GM21528 (cell line): Measurements from ENCODE around the gene TOR4A.

Source experiments
- ATAC-seq: cut with Tn5 transposase; IDR thresholded peaks from one replicate; pipeline ENCODE4 v1.9.1; 2021; ENCODE audit warnings: mild to moderate bottlenecking, moderate library complexity; ENCODE audit not compliant: unreplicated experiment, low FRiP score

Gene TOR4A

DNA sequence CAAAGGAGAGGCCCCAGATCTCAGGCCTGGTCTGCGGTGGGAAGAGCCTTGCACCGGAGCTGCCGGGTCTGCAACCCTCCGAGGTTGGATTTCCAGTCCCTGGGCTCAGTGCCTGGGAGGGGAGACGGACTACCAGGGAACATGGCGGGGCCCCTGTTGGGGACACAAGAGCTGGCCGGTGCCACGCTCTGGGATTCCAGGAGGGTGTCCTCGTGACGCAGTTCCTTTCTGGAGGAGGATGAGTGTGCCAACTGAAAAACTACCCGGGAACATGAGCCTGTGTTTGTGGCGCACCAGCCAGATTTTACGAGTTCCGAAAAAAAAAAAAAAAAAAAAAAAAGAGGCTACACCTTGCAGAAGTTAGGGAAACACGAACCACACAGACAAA, 15.6 kb downstream of the TOR4A start:
- no peak for ATAC-seq

GRCh38 chr9:137293482-137294090, 16.1 kb downstream of the TOR4A start:
- no peak for ATAC-seq

DNA sequence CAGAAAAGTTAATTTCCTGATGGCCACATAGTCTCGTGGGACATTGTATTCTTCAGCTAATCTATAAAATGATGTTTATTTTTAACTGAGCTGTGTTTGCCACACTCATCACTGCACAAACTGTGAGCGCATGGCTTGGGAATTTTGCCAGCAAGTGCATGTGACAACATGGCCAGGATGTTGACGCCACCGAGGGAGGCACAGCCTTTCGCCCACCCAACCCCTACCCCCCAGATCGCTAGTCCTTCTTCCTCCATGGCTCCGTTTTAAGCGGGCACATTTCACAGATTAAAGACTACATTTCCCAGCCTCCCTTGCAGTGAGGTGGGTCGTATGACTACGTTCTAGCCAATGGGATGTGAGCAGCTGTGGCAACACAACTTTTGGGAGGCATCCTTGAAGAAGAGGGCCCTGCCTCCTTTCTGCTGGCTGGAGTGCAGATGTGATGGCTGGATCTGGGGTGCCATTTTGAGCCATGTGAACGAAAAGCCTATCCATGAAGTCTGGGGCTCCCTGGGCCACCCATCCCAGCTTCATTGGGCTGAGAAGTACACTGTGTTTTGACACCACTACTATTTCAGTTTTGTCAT, 16.7 kb downstream of the TOR4A start:
- ATAC-seq, result no peak

DNA sequence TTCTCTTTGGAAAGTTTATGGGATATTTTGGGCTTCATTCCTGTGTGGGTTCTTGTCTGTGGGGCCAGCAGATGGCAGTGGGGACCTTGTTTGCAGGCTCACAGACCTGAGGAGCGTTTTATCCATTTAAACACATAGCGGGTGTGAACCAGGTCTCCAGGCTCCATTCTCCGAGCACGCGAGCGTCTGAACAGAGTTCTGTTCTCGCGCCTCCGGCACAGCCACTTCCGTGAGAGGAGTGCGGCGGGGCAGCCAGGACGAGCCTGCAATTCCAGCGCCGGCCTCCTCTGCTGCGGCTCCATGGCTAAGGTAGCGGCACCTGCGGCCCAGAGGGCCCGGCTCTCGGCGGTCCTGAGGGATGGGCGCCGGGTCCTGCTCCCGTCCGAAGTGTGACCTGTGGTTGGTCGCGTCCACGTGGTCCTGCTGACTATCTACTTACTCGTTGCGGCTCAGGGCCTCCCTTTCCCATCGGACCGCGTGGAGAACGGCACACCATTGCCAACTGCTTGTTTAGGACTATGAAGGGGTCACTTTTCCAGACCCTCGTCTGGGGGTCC, 17.2 kb downstream of the TOR4A start:
- ATAC-seq, result no peak

- ATAC-seq, result no peak
These were observed 17.8 kb downstream of the TOR4A start for GRCh38 chr9:137295238-137295811.

- ATAC-seq, result no peak
These were observed 18.5 kb downstream of the TOR4A start for GRCh38 chr9:137295849-137296669.

DNA sequence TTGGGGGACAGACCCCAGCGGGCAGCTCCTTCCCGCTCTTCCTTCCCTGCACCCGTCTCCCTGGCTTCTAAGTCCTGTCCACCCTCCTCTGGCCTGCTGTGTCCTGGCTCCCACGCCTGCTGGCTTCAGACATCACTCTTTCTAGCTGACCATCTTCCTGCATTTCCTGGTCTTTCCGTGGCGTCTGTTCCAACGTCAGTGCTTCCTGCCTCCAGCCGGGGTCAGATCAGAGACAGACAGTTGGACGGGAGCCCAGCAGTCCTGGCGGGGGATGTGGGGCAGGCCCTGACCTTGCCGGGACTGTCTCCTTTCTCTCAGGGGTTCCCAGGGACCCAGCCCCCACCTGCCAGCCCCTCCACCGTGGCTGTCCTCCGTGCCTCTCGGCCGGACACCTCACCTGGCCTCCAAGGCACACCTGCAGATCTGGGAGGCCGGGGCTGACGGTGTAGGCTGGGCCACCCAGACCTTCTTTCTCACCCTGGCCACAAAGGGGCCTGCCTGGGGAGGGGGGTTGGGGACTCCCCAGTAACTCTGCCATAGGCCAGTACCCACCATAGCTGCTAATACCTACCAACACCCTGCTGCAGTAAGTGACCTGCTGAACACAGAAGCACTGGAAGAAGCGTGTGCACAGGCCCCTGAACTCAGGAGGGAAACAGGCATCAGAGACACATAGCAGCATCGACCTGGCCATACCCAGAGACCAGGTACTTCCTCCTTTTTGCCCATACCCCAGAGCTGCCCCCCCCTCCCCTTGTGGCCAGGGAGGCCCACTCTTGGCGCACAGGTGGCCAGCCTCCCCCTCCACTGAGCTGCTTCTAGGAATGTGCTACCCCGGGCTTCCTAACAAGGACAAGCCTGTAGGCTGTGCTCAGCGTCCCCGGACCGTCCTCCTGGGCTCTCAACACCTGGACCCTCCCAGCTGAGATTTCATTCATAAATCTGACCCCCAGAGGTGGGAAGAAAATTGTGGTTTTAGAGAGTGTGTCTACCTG, 19.4 kb downstream of the TOR4A start:
- ATAC-seq, result no peak

DNA sequence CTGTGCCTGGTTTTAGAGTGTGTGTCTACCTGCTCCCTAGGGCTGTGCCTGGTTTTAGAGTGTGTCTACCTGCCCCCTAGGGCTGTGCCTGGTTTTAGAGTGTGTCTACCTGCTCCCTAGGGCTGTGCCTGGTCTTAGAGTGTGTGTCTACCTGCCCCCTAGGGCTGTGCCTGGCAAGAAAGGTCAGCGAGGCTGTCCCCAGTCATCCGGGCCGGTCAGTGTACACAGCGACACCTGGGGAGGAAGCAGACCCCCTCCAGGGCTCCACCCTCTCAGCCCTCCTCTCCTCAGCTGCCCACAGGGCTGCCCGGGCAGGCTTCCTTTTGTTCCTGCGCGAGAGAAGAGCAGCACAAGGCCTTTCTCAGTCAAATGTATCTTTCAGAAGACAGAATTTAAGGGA, 20.4 kb downstream of the TOR4A start:
- ATAC-seq, result no peak

- no peak for ATAC-seq
These were observed 21.1 kb downstream of the TOR4A start for GRCh38 chr9:137298401-137299202.

DNA sequence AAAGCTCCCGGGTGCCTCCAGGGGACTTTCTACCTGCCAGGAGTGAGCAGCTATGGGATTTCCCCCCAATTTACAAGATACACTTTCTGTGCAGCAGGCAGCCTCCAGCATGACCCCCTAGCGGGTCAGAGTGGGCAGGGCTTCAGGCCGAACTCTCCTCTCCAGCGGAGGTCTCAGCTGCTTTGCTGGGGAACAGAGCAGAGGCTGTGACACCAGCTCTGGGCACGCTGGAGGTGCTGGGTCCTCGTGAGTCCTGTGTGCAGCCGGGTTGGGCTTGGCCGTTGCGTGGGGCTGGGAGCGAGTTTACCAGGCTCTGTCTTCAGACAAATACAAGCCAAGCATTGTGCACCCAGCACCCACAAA, 21.7 kb downstream of the TOR4A start:
- ATAC-seq, result no peak

DNA sequence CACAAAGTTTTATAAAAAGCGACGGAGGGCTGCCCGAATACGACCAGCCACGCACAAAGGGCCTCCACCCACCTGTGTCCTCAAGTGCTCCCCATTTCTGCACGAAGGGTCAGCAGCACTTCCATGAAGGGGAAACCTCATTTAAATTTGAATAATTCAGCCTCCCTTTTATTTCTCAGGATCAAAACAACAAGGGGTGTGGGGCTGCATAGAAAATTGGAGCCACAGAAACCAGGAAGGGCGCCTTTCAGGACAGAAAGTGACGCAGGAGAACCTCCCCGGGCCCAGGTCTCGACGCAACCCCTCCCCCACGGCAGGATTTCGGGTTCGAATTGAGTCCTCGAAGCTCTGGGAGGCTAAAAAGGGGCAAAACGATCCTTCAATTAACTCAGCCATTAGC, 22.4 kb downstream of the TOR4A start:
- ATAC-seq, result no peak

GRCh38 chr9:137300567-137301080, 23.1 kb downstream of the TOR4A start:
- ATAC-seq, result no peak

DNA sequence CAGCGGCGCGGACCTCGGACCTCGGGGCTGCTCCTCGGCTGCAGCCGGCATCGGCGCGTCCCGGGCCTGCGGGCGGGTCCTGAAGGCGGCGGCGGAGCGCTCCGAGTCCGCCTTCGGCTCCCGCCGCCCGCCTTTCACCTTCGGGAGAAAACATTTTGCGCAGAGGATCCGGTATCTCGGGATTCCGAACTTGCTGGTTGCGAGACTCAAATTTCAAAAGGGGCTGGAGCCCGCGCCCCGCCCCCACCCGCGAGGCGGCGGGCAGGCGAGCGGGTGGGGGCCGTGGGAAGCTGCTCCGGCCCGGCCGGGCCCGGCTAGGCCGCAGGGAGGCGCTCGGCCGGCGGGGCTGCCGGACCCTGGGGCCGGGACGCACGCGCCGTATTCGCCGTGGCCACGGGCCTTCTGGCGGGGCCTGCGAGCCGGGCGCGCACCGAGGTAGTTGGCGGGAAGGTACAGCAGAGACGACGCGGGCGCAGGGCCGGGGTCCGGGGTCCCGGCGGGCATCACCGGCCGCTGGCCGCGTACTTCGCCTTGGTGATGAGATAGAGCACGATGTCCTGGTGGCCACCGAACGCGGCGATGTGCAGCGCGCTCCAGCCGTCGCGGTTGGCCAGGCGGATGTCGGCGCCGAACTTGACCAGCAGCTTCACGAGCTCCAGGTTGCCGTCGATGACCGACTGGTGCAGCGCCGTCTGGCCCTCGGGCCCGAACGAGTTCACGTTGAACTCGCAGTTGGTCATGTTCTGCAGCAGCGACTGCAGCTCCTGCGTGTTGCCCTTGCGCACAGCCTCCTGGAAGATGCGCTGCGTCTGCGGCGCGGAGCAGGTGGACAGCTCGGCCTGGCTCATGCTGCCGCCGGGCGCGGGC, 23.8 kb downstream of the TOR4A start:
- ATAC-seq, result peak; percentile 18

DNA sequence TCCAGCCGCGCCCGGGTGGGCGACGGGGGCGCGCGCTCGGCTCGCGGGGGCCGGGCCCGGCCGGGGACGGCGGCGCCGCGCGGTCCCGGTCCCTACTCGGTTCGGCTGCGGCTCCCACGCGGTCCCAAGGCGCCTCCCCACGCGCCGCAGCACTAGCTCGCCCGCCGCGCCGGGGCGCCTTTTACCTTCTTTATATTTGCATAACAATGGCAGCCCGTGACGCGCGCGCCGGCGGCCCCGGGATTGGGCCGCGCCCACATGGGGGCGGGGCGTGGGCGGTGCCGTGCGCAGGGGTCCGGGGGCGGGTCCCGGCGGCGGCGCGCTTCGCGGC, 24.6 kb downstream of the TOR4A start, which contains the start of gene NRARP:
TSS of gene NRARP (minus strand) at position 154 of the 331 bp plus-strand sequence. CDS start 343 bp downstream, outside the sequence.
- ATAC-seq, result peak; percentile 60

- peak; percentile 35 for ATAC-seq
These were observed 25.1 kb downstream of the TOR4A start for GRCh38 chr9:137302449-137303150.

GRCh38 chr9:137303151-137303892, 25.8 kb downstream of the TOR4A start:
- no peak for ATAC-seq

- ATAC-seq, result no peak
These were observed 26.4 kb downstream of the TOR4A start for GRCh38 chr9:137303893-137304382.
